ENCODE data around the gene ATG7.

Gene ATG7

GRCh38 chr3:11554236-11554610 is 282.0 kb downstream of the ATG7 start:
- Histone ChIP-seq H3K36me3 (ENCODE audit: control insufficient read depth in 2 of 2, insufficient read depth in 2 of 2, low read length in 2 of 2) (peaks cover 20 to 24% of the 10 kb centered on the region in 2 donors), H3K9me3 (ENCODE audit: control insufficient read depth in 2 of 2, low read length in 2 of 2) (no peaks in the 10 kb centered on the region), H3K4me3 (ENCODE audit: low read length in 2 of 2) (no peak overlapping the region), H3K4me1 (ENCODE audit: control insufficient read depth in 2 of 2, insufficient read depth in 2 of 2, low read length in 2 of 2) (peaks cover 6 to 7% of the 10 kb centered on the region in 2 donors), H3K27ac (ENCODE audit: low read depth in 2 of 2, low read length in 2 of 2) (no peak overlapping the region), H3K27me3 (ENCODE audit: control insufficient read depth in 2 of 2, insufficient read depth in 2 of 2, low read length in 2 of 2) (no peaks in the 10 kb centered on the region), H3K9ac (ENCODE audit: low read depth in 1 of 2, low read length in 2 of 2) (no peak overlapping the region)

GRCh38 chr3:11554666-11555065 is 282.5 kb downstream of the ATG7 start:
- Histone ChIP-seq H3K9me3 (ENCODE audit: control insufficient read depth in 2 of 2, low read length in 2 of 2) (no peaks in the 10 kb centered on the region), H3K4me3 (ENCODE audit: low read length in 2 of 2) (no peak overlapping the region), H3K36me3 (ENCODE audit: control insufficient read depth in 2 of 2, insufficient read depth in 2 of 2, low read length in 2 of 2) (peaks cover 23 to 24% of the 10 kb centered on the region in 2 donors), H3K4me1 (ENCODE audit: control insufficient read depth in 2 of 2, insufficient read depth in 2 of 2, low read length in 2 of 2) (peaks cover 6 to 7% of the 10 kb centered on the region in 2 donors), H3K27me3 (ENCODE audit: control insufficient read depth in 2 of 2, insufficient read depth in 2 of 2, low read length in 2 of 2) (no peaks in the 10 kb centered on the region), H3K27ac (ENCODE audit: low read depth in 2 of 2, low read length in 2 of 2) (no peak overlapping the region), H3K9ac (ENCODE audit: low read depth in 1 of 2, low read length in 2 of 2) (no peak overlapping the region)

GRCh38 chr3:11555211-11555782 is 283.1 kb downstream of the ATG7 start:
- no peak overlapping the region for H3K4me3 ChIP-seq (ENCODE audit: low read length in 2 of 2)
- peaks cover 6 to 7% of the 10 kb centered on the region in 2 donors for H3K4me1 ChIP-seq (ENCODE audit: control insufficient read depth in 2 of 2, insufficient read depth in 2 of 2, low read length in 2 of 2)

GRCh38 chr3:11555881-11556633 is 283.9 kb downstream of the ATG7 start:
- H3K4me1 ChIP-seq (ENCODE audit: control insufficient read depth in 2 of 2, insufficient read depth in 2 of 2, low read length in 2 of 2), result peaks cover 6 to 7% of the 10 kb centered on the region in 2 donors
- H3K27ac ChIP-seq (ENCODE audit: low read depth in 2 of 2, low read length in 2 of 2), result no peak overlapping the region
- no peak overlapping the region for H3K4me3 ChIP-seq (ENCODE audit: low read length in 2 of 2)

More at GRCh38 chr3:11555211-11555782, 283.1 kb downstream of the ATG7 start:
- peaks cover 24% of the 10 kb centered on the region in 2 donors for H3K36me3 ChIP-seq (ENCODE audit: control insufficient read depth in 2 of 2, insufficient read depth in 2 of 2, low read length in 2 of 2)
- no peaks in the 10 kb centered on the region for H3K27me3 ChIP-seq (ENCODE audit: control insufficient read depth in 2 of 2, insufficient read depth in 2 of 2, low read length in 2 of 2)
- H3K9ac ChIP-seq (ENCODE audit: low read depth in 1 of 2, low read length in 2 of 2), result no peak overlapping the region
- H3K27ac ChIP-seq (ENCODE audit: low read depth in 2 of 2, low read length in 2 of 2), result no peak overlapping the region
- no peaks in the 10 kb centered on the region for H3K9me3 ChIP-seq (ENCODE audit: control insufficient read depth in 2 of 2, low read length in 2 of 2)

DNA sequence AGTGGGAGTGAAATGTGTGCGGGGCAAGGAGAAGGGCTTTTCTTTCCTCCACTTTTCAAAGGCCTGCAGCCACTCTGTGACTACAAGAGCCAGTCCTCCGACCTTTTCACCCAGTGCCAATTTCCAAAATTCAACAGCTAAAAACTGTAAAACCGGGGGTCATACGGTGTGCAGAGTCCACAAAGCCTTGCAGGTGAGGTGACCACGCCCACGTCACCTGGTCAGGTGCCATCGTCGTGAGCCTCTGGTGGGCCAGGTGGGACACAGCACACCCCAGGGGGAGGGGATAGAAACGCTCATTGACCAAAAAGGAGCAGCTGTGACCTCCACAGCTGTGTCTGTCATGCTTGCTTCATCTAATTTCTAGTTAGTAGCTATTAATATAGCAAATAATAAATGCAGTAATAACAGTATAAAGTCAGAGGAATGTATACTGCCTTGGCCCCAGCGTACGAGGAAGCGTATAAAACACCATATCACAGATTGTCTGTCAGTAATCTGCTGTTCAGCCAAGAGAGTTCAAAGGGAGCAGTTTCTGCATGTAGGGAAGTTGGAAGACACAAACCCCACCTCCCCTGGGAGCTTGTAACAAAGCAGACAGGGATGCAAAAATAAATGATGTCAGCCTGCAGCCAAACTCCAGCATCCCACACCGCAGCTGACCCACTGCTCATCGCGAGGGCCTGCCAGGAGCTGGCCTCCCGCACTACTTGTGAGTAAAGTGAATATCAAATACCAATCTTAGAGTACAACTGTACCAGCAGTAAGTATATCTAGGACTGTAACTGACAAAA is 284.9 kb downstream of the ATG7 start:
- no peak overlapping the region for H3K27ac ChIP-seq (ENCODE audit: low read depth in 2 of 2, low read length in 2 of 2)
- no peaks in the 10 kb centered on the region for H3K27me3 ChIP-seq (ENCODE audit: control insufficient read depth in 2 of 2, insufficient read depth in 2 of 2, low read length in 2 of 2)
- no peak overlapping the region for H3K4me3 ChIP-seq (ENCODE audit: low read length in 2 of 2)
- no peak overlapping the region for H3K9ac ChIP-seq (ENCODE audit: low read depth in 1 of 2, low read length in 2 of 2)
- H3K9me3 ChIP-seq (ENCODE audit: control insufficient read depth in 2 of 2, low read length in 2 of 2), result no peaks in the 10 kb centered on the region
- peaks cover 24 to 26% of the 10 kb centered on the region in 2 donors for H3K36me3 ChIP-seq (ENCODE audit: control insufficient read depth in 2 of 2, insufficient read depth in 2 of 2, low read length in 2 of 2)
- H3K4me1 ChIP-seq (ENCODE audit: control insufficient read depth in 2 of 2, insufficient read depth in 2 of 2, low read length in 2 of 2), result peaks cover 7 to 9% of the 10 kb centered on the region in 2 donors

More at GRCh38 chr3:11555881-11556633, 283.9 kb downstream of the ATG7 start:
- Histone ChIP-seq H3K36me3 (ENCODE audit: control insufficient read depth in 2 of 2, insufficient read depth in 2 of 2, low read length in 2 of 2) (peaks cover 24 to 26% of the 10 kb centered on the region in 2 donors), H3K9ac (ENCODE audit: low read depth in 1 of 2, low read length in 2 of 2) (no peak overlapping the region), H3K27me3 (ENCODE audit: control insufficient read depth in 2 of 2, insufficient read depth in 2 of 2, low read length in 2 of 2) (no peaks in the 10 kb centered on the region), H3K9me3 (ENCODE audit: control insufficient read depth in 2 of 2, low read length in 2 of 2) (no peaks in the 10 kb centered on the region)

DNA sequence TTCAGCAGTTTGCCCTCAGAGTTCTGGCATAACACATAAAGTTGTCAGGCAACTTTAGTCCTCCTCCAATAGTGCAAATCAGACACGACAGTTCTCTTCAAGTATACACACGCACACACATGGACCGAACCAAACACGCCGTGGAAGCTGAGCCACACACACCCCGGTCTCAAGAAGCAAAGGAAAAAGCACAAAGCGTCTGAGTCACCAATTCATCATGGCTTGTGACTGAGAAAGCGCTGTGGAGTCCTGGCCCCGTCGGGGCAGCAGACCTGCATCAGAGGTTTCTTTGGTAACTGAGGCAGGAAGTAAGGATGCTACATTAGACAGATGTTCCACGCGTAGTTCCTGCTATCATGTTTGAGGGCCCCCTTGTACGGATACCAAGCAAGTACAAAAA is 285.8 kb downstream of the ATG7 start:
- H3K9ac ChIP-seq (ENCODE audit: low read depth in 1 of 2, low read length in 2 of 2), result no peak overlapping the region
- H3K4me1 ChIP-seq (ENCODE audit: control insufficient read depth in 2 of 2, insufficient read depth in 2 of 2, low read length in 2 of 2), result peaks cover 9 to 12% of the 10 kb centered on the region in 2 donors
- no peak overlapping the region for H3K27ac ChIP-seq (ENCODE audit: low read depth in 2 of 2, low read length in 2 of 2)
- no peaks in the 10 kb centered on the region for H3K27me3 ChIP-seq (ENCODE audit: control insufficient read depth in 2 of 2, insufficient read depth in 2 of 2, low read length in 2 of 2)
- no peaks in the 10 kb centered on the region for H3K9me3 ChIP-seq (ENCODE audit: control insufficient read depth in 2 of 2, low read length in 2 of 2)
- H3K4me3 ChIP-seq (ENCODE audit: low read length in 2 of 2), result no peak overlapping the region
- peaks cover 31 to 36% of the 10 kb centered on the region in 2 donors for H3K36me3 ChIP-seq (ENCODE audit: control insufficient read depth in 2 of 2, insufficient read depth in 2 of 2, low read length in 2 of 2)

DNA sequence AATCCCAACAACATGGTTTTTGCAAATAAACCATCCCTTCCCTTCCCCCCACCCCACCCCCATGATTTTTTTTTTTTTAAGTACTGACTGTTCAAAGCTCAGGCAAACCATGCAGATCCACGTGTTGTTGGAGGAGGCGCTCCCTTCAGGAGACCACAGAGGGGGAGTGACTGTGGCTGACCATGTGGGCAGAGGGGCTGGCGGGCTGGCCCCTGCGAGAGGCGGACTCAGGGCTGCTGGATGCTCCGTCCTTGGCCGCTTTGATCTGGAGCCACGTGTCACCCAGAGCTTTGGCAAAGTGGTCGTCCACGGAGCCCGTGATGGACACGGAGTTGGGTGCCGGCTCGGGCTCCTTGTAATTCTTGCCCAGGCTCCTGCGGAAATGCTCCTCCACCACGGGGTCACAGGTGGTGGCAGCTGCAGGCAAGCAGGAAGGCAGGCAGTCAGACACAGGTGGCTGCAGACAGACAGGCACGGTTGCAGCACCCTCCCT is 286.3 kb downstream of the ATG7 start:
- peaks cover 35 to 40% of the 10 kb centered on the region in 2 donors for H3K36me3 ChIP-seq (ENCODE audit: control insufficient read depth in 2 of 2, insufficient read depth in 2 of 2, low read length in 2 of 2)
- peaks cover 9 to 11% of the 10 kb centered on the region in 2 donors for H3K4me1 ChIP-seq (ENCODE audit: control insufficient read depth in 2 of 2, insufficient read depth in 2 of 2, low read length in 2 of 2)
- no peaks in the 10 kb centered on the region for H3K27me3 ChIP-seq (ENCODE audit: control insufficient read depth in 2 of 2, insufficient read depth in 2 of 2, low read length in 2 of 2)
- H3K4me3 ChIP-seq (ENCODE audit: low read length in 2 of 2), result no peak overlapping the region
- no peak overlapping the region for H3K9ac ChIP-seq (ENCODE audit: low read depth in 1 of 2, low read length in 2 of 2)
- H3K27ac ChIP-seq (ENCODE audit: low read depth in 2 of 2, low read length in 2 of 2), result no peak overlapping the region
- no peaks in the 10 kb centered on the region for H3K9me3 ChIP-seq (ENCODE audit: control insufficient read depth in 2 of 2, low read length in 2 of 2)

- Histone ChIP-seq H3K4me3 (ENCODE audit: low read length in 2 of 2) (no peak overlapping the region), H3K4me1 (ENCODE audit: control insufficient read depth in 2 of 2, insufficient read depth in 2 of 2, low read length in 2 of 2) (peaks cover 9 to 10% of the 10 kb centered on the region in 2 donors), H3K9me3 (ENCODE audit: control insufficient read depth in 2 of 2, low read length in 2 of 2) (no peaks in the 10 kb centered on the region), H3K36me3 (ENCODE audit: control insufficient read depth in 2 of 2, insufficient read depth in 2 of 2, low read length in 2 of 2) (peaks cover 40 to 45% of the 10 kb centered on the region in 2 donors), H3K9ac (ENCODE audit: low read depth in 1 of 2, low read length in 2 of 2) (no peak overlapping the region), H3K27me3 (ENCODE audit: control insufficient read depth in 2 of 2, insufficient read depth in 2 of 2, low read length in 2 of 2) (no peaks in the 10 kb centered on the region), H3K27ac (ENCODE audit: low read depth in 2 of 2, low read length in 2 of 2) (no peak overlapping the region)
These were observed 287.0 kb downstream of the ATG7 start for GRCh38 chr3:11558918-11559815.

GRCh38 chr3:11559816-11560633 is 287.8 kb downstream of the ATG7 start:
- Histone ChIP-seq H3K27ac (ENCODE audit: low read depth in 2 of 2, low read length in 2 of 2) (no peak overlapping the region), H3K4me1 (ENCODE audit: control insufficient read depth in 2 of 2, insufficient read depth in 2 of 2, low read length in 2 of 2) (peaks cover 9 to 10% of the 10 kb centered on the region in 2 donors), H3K4me3 (ENCODE audit: low read length in 2 of 2) (no peak overlapping the region), H3K9ac (ENCODE audit: low read depth in 1 of 2, low read length in 2 of 2) (no peak overlapping the region), H3K27me3 (ENCODE audit: control insufficient read depth in 2 of 2, insufficient read depth in 2 of 2, low read length in 2 of 2) (no peaks in the 10 kb centered on the region), H3K9me3 (ENCODE audit: control insufficient read depth in 2 of 2, low read length in 2 of 2) (no peaks in the 10 kb centered on the region), H3K36me3 (ENCODE audit: control insufficient read depth in 2 of 2, insufficient read depth in 2 of 2, low read length in 2 of 2) (peaks cover 43 to 44% of the 10 kb centered on the region in 2 donors)

Data from mucosa of rectum (tissue), 2 donors.